ENCODE data around the gene CHST11.

Gene CHST11

DNA sequence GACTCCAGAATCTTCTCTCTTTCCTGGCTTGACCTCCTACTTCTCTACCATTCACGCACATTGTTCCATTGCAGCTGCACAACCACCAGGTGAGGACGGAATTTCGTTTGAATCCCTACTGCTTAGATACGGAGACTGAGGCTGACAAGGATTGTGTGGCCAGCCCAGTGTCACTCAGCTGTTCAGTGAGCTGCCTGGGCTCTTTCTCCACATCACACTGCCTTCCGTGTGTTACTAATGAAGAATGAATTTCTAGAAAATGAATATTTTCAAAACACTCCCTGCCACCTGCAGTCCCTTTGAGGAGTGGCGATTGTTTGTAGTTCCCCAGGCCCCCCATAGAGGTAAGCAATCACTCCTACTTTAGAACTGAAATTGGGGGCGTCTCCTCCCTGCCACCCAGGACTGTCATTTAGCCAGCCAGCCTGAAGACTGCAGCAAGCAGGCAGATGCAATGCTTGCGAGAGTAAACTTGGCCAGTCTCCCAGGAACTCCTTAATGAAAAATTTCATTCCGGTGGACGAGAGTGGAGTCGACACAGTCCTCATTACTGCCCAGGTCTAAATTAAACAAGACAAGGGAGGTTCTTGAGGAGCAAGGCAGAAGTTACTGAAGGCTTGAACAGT, 261.7 kb downstream of the CHST11 start:
- DNase-seq (ENCODE audit: low read depth, low spot score), result no peak

DNA sequence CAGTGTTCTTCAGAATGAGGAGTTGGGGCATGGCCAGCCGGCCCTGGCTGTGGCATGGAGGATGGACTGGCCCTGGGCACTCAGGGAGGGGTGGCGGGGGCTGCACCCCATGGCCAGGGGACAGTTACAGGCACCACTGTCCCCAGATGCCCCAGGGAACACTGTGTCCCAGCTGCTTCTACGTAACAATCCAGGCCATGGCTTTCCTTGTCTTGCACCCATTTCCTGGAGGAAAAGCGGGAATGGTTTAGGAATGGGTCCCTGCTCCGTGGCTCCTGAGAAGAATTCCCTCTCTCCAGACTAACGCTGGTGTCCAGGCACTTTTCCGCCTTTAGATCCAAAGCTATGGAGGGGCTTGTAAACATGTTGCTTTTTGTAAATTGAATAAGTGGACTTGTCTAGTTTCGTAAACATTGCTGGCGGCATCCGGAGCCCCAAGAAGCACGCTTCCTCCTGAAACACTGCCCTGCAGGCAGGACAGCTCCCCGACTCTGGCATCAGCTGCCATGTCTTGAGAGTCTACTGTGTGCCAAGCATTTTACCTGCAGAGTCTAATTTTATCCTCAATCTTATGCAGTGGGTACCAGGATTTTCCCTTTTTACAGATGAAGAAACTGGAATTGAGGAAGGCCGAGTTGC, 263.1 kb downstream of the CHST11 start:
- DNase-seq (ENCODE audit: low read depth, low spot score), result no peak

DNA sequence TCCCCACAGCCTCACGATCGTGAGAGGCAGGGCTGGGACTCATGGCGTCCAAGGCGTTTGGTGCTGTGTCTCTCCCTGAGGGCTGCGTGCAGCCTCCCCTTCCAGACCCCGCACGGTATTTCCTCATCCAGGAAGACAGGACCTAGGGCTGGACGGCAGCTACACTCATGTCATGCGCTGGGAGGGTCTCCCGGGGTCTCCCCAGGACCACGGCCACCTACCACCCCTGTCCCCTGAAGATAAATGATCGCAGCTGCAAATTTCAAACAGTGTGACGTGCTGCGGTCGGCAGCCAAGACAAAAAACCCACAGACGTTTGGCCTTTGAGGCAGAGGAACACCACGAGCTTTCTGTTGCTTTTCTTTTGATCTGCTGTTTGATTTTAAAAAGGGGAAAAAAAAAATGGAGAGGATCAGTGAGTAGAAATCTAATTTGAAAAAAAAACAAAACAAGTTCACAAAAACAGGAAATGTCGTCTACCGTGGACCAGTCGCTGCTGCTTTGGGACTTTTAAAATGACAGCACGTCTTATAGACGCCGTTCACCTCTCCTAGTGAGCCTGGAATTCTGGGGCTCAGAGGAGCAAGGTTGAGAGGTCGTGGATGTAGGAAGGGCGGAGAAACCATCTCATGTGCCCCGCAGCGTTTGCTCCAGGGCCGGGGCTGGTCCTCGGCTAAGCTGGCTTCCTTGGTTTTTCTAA, 263.7 kb downstream of the CHST11 start:
- DNase-seq (ENCODE audit: low read depth, low spot score), result peak; percentile 24

DNA sequence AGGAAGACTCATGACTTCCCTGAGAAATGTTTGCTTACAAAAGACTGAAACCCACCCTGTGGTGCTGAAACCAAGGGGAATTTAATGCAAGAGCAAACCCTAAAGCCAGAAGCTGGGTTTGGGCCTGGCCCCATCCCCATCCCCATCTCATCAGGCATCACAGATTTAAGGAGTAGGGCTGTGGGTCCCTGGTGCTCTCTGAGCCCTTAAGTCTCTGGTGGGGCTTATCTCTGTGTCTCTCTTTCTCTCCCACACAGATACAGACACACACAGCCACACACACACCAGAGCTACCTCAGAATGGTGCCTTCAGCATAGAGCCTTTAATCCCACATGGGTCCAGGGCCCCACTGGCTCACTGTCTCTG, 264.3 kb downstream of the CHST11 start:
- DNase-seq (ENCODE audit: low read depth, low spot score), result no peak

DNA sequence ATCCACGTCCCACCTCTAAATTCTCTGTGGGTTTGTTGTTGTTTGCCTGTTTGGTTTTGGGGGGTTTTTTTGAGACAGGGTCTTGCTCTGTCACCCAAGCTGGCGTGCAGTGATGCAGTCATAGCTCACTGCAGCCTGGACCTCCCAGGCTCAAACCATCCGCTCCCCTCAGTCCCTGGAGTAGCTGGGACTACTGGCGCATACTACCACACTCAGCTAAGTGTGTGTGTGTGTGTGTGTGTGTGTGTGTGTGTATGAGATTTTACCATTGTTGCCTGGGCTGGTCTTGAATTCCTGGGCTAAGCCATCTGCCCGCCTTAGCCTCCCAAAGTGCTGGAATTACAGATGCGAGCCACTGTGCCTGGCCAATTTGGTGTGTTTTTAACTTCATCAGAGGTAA, 265.2 kb downstream of the CHST11 start:
- DNase-seq (ENCODE audit: low read depth, low spot score), result no peak

DNA sequence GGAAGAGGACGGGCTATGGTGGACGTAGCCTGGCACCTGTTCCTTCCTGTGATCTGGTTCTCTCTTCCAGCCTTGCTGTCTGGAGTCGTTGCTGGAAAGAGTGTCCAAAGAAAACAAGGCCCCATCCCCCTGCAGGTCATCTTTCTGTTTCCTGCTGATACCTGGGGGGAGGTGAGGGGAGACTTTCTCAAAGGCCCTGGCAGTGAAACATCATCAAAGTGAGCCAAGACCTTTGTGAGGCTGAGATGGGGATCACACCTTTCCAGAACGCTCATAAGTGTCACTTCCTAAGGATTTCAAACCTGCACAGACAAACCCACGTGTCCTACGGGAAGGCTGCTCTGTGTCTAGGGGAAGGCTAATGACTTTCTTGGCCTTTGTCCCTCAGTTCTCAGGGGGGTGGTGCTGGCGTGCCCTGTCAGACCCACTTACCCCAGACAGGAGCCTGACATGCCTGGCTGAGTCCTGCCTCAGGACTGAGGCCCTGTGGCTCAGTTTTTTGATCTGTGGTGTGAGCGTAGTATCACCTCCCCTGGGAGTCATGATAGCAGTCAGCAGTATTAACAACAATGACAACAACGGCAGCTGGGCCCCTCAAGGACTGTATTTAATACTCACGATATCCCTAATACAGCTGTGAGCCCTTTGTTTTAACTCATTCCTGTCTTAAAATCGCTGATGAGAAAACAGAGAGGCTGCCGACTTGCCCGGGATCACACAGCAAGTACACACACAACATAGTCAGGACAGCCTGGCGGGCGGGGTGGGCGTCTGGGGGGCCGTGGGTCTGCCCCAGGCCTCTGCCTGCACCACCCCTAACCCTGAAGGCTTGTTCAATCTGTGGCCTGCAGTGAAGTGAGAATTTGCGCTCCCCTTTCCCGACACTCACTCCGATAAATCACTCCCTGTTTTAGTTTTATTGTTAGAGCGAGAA, 266.1 kb downstream of the CHST11 start:
- no peak for DNase-seq (ENCODE audit: low read depth, low spot score)

DNA sequence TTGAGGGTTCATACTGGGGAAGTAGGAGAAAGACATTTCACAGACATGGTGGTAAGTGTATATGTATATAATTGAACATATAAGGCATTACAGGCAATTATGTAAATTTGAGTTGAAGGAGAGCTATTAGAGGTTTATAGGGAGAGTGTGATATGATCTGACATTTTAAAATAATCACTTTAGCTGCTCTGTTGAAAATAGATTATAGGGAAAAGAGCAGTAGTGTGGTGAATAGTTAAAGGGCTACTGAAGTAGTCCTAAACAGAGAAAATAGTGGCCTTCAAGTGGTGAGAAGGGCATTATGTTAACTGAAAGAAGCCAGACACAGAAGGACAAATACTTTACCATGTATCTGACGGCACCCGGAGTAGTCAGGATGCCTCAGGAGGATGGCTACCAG, 267.1 kb downstream of the CHST11 start:
- no peak for DNase-seq (ENCODE audit: low read depth, low spot score)

DNA sequence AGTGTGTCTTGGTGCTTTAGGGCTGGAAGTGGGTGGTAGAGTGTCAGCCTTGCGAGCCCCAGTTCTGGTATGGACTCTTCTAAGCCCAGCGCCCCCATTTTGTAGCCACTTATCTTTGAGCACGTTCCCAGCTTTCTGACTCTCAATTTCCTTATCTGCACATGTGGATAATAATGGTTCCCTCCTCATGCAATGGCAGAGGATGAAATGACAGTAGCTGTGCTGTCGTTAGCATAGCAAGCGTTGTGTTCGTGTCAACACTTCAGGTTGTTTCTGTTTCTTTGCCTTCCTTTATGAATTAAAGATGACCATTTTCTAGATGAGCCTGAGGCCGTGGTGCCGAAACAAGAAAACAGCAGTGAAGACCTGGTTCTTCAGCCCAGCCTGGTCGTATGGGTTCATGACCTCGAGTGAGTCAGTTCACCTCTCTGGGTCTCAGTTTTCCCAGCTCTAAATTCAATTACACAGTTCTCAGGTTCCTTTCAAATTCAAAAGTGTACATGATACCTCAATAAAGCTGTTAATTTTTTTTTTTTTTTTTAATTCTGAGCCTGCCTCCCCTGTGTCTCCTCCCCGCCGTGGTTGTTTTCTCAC, 268.3 kb downstream of the CHST11 start:
- no peak for DNase-seq (ENCODE audit: low read depth, low spot score)

DNA sequence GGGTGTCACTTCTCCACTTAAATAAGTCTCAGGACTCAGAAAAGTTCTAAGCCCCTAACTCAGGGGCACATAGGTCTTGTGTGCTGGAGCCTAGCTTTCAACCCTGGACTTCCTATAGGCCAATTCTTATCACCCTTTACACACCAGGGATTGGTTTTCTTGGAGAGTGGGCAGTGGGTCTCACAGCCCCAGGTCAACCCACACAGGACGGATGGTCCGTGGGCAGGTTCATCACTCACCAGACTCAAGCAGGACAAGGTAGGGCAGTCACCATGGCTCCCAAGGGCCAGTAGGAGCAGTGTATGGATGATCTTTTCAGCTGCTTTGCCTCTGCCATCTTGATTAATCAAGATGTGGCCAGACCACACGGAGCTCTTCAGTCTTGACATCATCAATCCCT, 268.9 kb downstream of the CHST11 start:
- no peak for DNase-seq (ENCODE audit: low read depth, low spot score)

DNA sequence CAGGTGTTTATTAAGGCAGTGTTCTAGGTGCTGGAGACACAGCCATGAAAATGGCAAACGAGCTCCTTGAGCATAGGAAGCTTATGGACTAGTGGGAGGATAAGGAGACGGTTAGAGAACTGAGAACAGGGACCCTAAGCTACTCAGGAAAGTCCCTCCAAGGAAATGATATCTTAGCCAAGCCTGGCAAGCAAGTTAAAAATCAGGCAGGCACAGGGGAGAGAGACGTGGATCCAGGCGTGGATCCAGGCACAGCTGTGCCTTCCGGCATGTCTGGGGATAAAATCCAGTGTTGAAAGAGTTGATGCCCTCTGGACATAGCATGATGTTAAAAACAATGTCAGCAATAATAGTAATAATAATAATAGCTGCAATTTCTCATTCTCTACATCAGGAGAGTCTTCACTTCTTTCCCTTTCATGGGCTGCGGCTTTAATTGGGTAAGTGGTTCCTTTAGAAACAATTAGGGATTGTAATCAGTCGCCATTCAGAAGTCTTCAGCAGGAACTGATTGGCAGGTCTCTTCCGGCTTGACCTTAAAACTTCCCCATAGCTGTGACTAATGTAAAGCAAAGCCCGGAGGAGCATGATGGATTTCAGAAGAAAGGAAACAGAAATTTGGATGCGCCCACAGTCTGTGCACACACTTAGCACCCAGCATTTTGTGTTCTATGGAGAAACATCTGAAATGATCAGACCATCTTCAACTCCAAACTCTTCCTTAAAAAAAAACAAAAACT, 271.1 kb downstream of the CHST11 start:
- no peak for DNase-seq (ENCODE audit: low read depth, low spot score)

DNA sequence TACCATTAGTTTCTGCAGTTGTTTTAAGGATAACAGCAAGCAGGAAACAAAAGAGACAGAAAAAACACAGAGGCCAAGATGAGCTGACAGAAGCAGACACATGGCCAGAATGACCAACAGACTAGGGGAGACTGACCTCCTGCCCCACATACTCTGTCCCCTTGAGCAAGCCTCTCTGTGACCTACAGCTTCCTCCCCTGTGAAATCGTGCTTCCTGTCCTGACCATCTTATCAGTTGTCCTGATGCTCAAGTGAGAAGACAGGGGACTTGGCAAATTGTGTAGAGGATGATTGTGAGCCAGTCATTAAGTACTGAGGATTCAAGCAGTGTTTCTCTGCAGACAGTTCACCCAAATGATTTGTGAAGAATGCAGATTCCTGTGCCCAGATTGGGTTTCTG, 272.3 kb downstream of the CHST11 start:
- DNase-seq (ENCODE audit: low read depth, low spot score), result no peak

DNA sequence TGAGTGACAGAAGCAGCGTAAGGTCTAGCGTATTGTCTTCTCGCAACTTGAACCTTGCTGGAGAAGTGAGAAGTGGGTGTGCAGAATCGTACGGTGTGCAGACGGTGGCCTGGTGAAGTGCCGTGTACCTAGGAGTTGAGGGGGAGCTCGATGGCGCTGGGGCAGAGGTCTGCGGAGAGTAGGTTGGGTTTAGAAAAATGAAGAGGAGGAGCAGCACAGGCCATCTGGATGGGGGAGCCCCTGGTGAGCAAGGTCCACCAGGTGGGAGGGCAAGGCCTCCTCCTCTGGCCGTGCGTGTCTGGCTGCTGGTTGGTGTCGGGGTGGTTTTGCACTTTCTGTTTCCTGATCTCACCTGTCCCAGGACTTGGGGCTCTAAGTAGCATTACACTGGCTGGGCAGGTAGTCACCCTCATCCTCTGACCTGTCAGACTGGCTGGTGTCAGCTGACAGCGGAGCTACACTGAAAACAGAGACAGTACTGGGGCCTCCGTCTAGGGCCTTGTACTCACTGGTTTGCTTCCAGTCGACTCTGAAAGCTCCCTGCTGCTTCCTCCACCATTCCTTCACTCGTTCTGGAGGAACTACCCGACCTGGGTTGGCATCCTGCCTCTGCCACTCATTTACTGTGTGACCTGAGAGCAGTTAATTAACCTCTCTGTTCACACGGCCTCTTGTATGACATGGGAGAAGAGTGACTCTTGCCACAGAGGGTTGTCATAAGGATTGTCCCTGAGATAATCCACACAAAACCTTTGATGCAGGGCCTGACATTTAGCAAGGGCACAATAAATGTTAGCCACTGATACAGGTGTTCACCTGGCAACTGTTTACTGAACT, 273.1 kb downstream of the CHST11 start:
- no peak for DNase-seq (ENCODE audit: low read depth, low spot score)

DNA sequence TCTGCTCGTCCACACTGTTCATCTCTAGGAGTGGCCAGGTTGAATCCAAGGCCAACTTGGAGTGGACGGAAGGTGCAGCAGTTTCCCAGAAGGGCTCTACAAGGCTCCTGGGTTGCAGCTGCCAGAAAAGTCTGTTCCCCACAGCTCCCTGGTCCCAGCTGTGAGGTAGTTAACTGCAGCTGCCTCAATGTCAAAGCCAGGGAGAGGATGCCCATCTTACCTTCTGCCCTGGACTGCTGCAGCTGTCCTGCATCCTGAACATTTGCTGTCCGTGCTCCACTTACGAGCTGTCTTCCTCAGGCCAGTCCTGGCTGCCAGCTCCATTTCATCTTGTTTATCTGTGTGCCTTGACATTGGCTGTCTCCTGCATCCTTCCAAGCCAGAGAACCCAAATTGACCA, 274.0 kb downstream of the CHST11 start:
- no peak for DNase-seq (ENCODE audit: low read depth, low spot score)

DNA sequence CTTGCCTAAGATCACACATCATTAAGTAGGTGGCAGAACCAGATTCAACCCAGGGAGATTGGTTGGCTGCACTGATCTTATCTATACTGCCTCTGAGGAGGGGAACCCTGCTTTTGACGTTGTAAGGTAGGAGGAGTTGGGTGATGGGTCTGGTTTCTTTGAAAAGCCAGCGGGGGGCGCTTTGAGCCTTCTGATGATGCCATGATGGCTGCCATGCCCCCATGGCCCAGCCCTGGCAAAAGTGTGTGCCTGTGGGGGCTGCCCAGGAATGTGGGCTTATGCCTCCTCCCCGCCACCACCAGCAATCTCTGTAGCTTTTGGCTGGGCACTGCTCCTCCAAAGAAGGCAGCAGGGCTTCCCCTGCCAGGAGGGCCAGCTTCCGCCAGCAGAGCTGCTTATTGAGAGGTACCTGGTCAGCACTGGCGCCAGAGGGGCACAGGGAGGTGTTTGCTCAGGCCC, 277.0 kb downstream of the CHST11 start:
- no peak for DNase-seq (ENCODE audit: low read depth, low spot score)

DNA sequence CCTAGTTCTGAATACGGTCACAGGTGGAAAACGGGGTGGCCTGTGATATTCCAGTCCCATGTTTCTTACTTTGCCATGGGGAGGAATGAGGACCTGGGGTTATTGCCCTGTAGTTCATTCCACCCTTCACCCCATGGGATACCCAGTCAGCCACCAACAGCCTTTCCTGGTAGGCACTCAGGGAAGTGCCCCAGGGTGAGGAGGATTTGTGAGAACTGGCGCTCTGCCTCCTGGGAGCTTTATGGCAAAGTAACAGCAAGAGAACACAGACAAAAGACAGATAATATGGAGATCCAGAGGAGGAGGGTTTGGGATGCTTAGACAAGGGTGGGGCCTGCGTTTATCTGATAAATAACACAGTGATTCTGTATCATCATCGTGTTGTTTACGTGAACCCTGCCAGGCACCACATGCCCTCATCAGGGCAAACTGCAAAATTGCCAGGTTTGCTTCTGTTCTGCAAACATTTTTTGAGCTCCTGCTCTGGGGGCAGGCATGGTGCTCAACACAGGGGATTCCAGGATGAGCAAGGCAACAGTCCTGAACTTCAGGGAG, 277.9 kb downstream of the CHST11 start:
- DNase-seq (ENCODE audit: low read depth, low spot score), result no peak

DNA sequence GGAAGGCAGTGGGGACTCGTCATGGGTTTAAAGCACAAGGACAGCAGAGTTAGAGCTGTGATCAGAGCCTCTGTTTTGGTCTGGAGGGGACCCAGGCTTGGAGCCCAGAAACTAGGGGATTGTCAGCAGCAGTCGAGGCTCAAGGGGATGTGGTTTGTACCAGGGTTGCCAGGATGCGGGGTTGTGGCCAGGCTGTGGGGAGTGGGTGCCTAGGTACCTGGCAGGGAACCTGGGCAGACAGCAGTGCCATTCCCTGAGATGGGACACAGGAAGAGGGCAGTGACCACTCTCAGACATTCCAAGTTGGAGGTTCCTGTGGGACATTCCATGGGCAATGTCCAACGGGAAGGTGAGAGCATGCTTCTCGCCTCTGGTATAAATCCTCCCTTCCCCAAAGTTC, 279.1 kb downstream of the CHST11 start:
- no peak for DNase-seq (ENCODE audit: low read depth, low spot score)

DNA sequence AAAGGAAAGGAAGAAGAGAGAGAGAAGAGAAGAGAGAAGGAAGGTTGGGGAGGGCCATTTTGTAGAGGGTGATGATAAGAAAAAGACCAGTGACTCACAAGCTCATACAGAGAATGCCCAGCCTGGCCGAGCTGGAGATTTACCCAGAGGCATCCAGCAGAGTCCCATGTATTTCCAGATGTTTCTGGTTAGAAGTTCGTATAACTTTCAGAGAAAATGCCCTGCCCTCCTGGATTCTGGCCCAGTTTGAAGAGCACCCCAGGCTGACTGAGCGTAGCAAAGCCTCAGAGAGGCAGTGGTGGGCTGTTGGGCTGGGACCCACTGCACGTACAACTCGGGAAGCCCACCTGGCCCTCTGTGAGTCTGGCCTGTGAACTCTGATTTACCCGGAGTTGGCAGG, 279.6 kb downstream of the CHST11 start:
- DNase-seq (ENCODE audit: low read depth, low spot score), result no peak

DNA sequence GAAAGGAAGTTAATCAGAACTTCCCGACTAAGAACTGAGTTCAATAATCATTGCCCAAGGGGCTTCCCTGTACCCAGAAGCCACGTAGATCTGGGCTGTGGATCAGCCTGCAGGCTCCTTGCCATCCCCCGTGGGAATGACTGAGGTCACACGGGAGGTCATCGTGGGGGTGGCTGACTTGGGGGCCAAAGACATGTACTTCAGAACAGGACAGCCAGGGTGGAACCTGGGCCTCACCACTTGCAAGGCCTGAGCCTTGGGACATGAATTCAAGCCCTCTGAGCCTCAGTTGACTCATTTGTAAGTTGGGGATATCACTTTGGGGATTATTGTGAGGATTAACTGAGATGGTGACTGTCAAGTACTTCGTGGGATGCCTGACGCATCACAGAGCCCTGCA, 280.4 kb downstream of the CHST11 start:
- DNase-seq (ENCODE audit: low read depth, low spot score), result no peak

DNA sequence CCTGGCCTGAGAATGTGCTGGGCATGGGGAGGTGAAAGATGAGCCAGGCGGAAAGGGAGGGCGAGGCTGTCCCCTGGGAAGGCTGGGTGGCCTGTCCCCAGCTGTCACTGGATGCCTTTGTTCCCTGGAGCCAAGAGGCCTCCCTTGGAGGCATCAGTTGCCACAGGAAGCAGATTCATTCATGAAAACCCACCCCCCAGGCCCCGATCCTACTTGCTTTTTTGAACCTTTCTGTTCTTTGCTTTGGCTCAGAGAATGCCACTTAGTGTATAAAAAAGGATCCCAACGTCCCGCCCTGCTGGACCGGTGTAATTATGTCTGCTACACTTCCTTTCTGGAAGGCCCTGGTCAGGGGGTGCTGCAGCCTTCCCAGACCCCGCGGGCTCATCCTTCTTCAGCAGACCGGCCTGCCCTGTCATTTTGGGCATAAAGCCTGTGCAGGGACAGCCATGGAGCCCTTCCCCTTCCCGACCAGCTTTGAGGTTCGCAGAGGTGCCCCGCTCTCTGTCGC, 281.1 kb downstream of the CHST11 start:
- no peak for DNase-seq (ENCODE audit: low read depth, low spot score)

DNA sequence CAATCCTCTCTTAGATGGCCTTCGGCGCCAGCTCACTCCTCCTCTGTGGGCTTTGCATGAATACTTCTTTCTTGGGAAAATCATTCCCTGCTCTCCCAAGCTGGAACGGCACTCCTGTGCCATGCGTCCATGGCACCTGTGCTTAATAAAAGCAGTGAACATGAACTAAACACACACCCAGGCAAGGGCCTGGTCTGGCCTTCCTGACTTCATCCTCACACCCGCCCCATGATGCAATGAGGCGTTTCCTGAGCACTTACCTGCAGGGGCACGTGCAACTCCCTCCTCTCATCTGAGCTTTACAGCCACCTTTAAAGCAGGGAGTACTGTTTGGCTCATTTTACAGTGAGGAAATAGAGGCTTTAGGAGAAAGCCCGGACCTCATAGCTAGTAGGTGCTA, 281.6 kb downstream of the CHST11 start:
- no peak for DNase-seq (ENCODE audit: low read depth, low spot score)

All from activated naive CD8-positive, alpha-beta T cell treated with anti-CD3 and anti-CD28 coated beads, Interleukin-2, amount 50 U/mL, for 16 hours (primary cell).